Measurements from ENCODE around the gene SYCP3. TPM values are rescaled to one million over a fixed set of nuclear protein-coding genes. Genes with fewer than 3 reads are reported as not detected.

The SYCP3 gene
- total and polyA plus RNA-seq, 2 of the 13 experiments (the other 11 are each of a cell fraction or from before 2014, with no cell fraction given): not detected

GRCh38 chr12:101697197-101697929 is 41.9 kb downstream of the SYCP3 start, which contains the start of gene CHPT1 (continued):
- no peak for TF ChIP-seq ZHX2 (IDR thresholded peaks at IDR 0.05; ENCODE audit: low read depth)
- no peak for TF ChIP-seq ZHX2 (CRISPR knock-in tag; IDR thresholded peaks at IDR 0.05; ENCODE audit: borderline replicate concordance)
- no peak for TF ChIP-seq NCOA1 (CRISPR knock-in tag; IDR thresholded peaks at IDR 0.05)
- TF ChIP-seq, protein P1, sequence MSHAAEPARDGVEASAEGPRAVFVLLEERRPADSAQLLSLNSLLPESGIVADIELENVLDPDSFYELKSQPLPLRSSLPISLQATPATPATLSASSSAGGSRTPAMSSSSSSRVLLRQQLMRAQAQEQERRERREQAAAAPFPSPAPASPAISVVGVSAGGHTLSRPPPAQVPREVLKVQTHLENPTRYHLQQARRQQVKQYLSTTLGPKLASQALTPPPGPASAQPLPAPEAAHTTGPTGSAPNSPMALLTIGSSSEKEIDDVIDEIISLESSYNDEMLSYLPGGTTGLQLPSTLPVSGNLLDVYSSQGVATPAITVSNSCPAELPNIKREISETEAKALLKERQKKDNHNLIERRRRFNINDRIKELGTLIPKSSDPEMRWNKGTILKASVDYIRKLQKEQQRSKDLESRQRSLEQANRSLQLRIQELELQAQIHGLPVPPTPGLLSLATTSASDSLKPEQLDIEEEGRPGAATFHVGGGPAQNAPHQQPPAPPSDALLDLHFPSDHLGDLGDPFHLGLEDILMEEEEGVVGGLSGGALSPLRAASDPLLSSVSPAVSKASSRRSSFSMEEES (CRISPR knock-in tag; IDR thresholded peaks at IDR 0.05): no peak
- 0 out of 2 replicates have a peak, but pooled peaks have one; percentile 37 for TF ChIP-seq ZFP37 (CRISPR knock-in tag; IDR thresholded peaks at IDR 0.05; ENCODE audit: borderline replicate concordance)
- peak; percentile 78 for TF ChIP-seq KDM2A (CRISPR knock-in tag; IDR thresholded peaks at IDR 0.05; ENCODE audit: borderline replicate concordance, low read depth)
- no peak; the same call in 1 of the 2 replicates for TF ChIP-seq ZMYM3 (CRISPR knock-in tag; IDR thresholded peaks at IDR 0.05)
- TF ChIP-seq GATAD2A (CRISPR knock-in tag; IDR thresholded peaks at IDR 0.05): 0 out of 2 replicates have a peak, but pooled peaks have one; percentile 19
- no peak for TF ChIP-seq NONO (IDR thresholded peaks at IDR 0.05)
- no peak for TF ChIP-seq NONO (CRISPR knock-in tag; conservative IDR thresholded peaks at IDR 0.05)
- TF ChIP-seq, protein P2, sequence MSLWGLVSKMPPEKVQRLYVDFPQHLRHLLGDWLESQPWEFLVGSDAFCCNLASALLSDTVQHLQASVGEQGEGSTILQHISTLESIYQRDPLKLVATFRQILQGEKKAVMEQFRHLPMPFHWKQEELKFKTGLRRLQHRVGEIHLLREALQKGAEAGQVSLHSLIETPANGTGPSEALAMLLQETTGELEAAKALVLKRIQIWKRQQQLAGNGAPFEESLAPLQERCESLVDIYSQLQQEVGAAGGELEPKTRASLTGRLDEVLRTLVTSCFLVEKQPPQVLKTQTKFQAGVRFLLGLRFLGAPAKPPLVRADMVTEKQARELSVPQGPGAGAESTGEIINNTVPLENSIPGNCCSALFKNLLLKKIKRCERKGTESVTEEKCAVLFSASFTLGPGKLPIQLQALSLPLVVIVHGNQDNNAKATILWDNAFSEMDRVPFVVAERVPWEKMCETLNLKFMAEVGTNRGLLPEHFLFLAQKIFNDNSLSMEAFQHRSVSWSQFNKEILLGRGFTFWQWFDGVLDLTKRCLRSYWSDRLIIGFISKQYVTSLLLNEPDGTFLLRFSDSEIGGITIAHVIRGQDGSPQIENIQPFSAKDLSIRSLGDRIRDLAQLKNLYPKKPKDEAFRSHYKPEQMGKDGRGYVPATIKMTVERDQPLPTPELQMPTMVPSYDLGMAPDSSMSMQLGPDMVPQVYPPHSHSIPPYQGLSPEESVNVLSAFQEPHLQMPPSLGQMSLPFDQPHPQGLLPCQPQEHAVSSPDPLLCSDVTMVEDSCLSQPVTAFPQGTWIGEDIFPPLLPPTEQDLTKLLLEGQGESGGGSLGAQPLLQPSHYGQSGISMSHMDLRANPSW (CRISPR knock-in tag; IDR thresholded peaks at IDR 0.05; ENCODE audit: borderline replicate concordance): no peak
- TF ChIP-seq ZNF12 (CRISPR knock-in tag; IDR thresholded peaks at IDR 0.05): no peak
- TF ChIP-seq EP300 (IDR thresholded peaks at IDR 0.05; ENCODE audit: low read depth in 2 of 2, low read length in 2 of 2): 0 out of 4 replicates have a peak, but pooled peaks of 1 of the 2 experiments have one; percentile 39
- no peak; the same call in 1 of the 2 replicates for TF ChIP-seq EP300 (CRISPR knock-in tag; IDR thresholded peaks at IDR 0.05; ENCODE audit: borderline replicate concordance)
- TF ChIP-seq SOX13 (IDR thresholded peaks at IDR 0.05): no peak; the same call in 1 of the 2 replicates
- TF ChIP-seq SOX13 (CRISPR knock-in tag; conservative IDR thresholded peaks at IDR 0.05 in 1 of 2, IDR thresholded peaks at IDR 0.05 in 1 of 2): peak in 1 of 2 experiments; percentile 50; a peak in 1 of 4 replicates
- peak; percentile 57; the same call in 1 of the 2 replicates for TF ChIP-seq TAF1 (CRISPR knock-in tag; IDR thresholded peaks at IDR 0.05)
- TF ChIP-seq AHR (CRISPR knock-in tag; IDR thresholded peaks at IDR 0.05): no peak
- no peak for TF ChIP-seq ZNF138 (CRISPR knock-in tag; IDR thresholded peaks at IDR 0.05; ENCODE audit: low read depth)
- no peak for TF ChIP-seq ZNF432 (CRISPR knock-in tag; IDR thresholded peaks at IDR 0.05; ENCODE audit: borderline replicate concordance)
- TF ChIP-seq FOSL1 (CRISPR knock-in tag; IDR thresholded peaks at IDR 0.05; ENCODE audit: borderline replicate concordance): no peak
